HL-60 (cell line): Measurements from ENCODE around the gene AP1S3.

ENCODE experiments used
- DNase-seq, 2 experiments: peaks; one replicate each; pipeline ENCODE4 v3.0.0-alpha.2; 2010 to 2020; ENCODE audit warnings: low read depth in 1 of 2, low spot score in 1 of 2
- H3K27ac ChIP-seq: fragments of 250-450 bp; sonication (Bioruptor Pico); replicated peaks from 2 replicates; pipeline ENCODE4 v1.5.1; 2020; ENCODE audit warnings: mild to moderate bottlenecking, moderate library complexity
- H3K27me3 ChIP-seq: fragments of 250-450 bp; sonication (Bioruptor Pico); 2 replicates; pipeline ENCODE4 v1.5.1; 2021; ENCODE audit warnings: mild to moderate bottlenecking, moderate library complexity; ENCODE audit not compliant: insufficient read depth, poor library complexity, severe bottlenecking
- H3K4me3 ChIP-seq: replicated peaks from 2 replicates; pipeline ENCODE4 v1.5.1; 2011; ENCODE audit warnings: mild to moderate bottlenecking, control low read depth, low read length; ENCODE audit not compliant: insufficient read depth
- GABPA ChIP-seq: IDR thresholded peaks from 2 replicates; pipeline ENCODE4 v1.6.1; 2012; ENCODE audit warnings: low read depth
- POLR2AphosphoS5 ChIP-seq: IDR thresholded peaks from 2 replicates; pipeline ENCODE4 v1.6.1; 2012; ENCODE audit warnings: low read depth
- SPI1 ChIP-seq: IDR thresholded peaks from 2 replicates; pipeline ENCODE4 v1.6.1; 2012; ENCODE audit warnings: low read depth, mild to moderate bottlenecking, borderline replicate concordance
- TF ChIP-seq, protein P1 (sequence below): IDR thresholded peaks from one replicate; pipeline ENCODE4 v1.5.1; 2011; ENCODE audit warnings: low read length, control low read depth, inconsistent platforms; ENCODE audit not compliant: insufficient read depth
- TF ChIP-seq, protein P2 (sequence below): IDR thresholded peaks from 2 replicates; pipeline ENCODE4 v1.6.1; 2012; ENCODE audit warnings: low read depth; ENCODE audit not compliant: insufficient replicate concordance

AP1S3 gene

DNA sequence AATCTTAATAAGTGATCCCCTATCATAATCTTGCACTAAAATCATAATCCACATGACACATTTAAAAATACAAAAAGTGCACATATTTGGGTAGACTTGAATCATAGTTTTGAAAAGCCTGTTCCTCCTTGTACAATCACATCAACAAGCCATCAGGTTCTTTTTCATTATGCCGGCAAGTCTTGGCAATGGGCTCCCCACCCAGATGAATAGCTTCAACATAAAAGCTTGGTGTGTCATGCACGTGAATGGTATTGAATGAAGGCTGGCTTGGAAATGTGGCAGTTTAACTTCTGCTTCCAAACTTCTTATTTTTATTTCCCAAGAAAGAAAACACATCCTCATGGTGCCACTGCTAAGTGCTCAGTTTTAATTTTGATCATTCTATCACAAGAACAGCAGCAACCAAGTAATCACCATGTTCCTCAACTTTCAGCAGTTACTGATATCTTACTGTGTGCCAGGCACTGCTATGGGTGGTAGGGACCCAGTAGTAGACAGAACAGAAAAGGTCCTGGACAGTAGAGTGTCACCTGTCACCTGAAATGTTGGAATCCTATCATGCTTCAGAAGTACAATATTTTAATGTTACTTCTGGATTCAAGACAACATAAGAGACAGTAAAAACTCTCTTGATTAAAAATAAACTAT lies 89.9 kb downstream of the AP1S3 start:
- Histone ChIP-seq H3K27ac (no peak overlapping the region), H3K27me3 (no peaks in the 10 kb centered on the region), H3K4me3 (no peak overlapping the region)
- DNase-seq, result no peak
- TF ChIP-seq, protein P1, sequence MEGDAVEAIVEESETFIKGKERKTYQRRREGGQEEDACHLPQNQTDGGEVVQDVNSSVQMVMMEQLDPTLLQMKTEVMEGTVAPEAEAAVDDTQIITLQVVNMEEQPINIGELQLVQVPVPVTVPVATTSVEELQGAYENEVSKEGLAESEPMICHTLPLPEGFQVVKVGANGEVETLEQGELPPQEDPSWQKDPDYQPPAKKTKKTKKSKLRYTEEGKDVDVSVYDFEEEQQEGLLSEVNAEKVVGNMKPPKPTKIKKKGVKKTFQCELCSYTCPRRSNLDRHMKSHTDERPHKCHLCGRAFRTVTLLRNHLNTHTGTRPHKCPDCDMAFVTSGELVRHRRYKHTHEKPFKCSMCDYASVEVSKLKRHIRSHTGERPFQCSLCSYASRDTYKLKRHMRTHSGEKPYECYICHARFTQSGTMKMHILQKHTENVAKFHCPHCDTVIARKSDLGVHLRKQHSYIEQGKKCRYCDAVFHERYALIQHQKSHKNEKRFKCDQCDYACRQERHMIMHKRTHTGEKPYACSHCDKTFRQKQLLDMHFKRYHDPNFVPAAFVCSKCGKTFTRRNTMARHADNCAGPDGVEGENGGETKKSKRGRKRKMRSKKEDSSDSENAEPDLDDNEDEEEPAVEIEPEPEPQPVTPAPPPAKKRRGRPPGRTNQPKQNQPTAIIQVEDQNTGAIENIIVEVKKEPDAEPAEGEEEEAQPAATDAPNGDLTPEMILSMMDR, result no peak
- TF ChIP-seq GABPA (no peak), SPI1 (no peak), POLR2AphosphoS5 (no peak)
- TF ChIP-seq, protein P2, sequence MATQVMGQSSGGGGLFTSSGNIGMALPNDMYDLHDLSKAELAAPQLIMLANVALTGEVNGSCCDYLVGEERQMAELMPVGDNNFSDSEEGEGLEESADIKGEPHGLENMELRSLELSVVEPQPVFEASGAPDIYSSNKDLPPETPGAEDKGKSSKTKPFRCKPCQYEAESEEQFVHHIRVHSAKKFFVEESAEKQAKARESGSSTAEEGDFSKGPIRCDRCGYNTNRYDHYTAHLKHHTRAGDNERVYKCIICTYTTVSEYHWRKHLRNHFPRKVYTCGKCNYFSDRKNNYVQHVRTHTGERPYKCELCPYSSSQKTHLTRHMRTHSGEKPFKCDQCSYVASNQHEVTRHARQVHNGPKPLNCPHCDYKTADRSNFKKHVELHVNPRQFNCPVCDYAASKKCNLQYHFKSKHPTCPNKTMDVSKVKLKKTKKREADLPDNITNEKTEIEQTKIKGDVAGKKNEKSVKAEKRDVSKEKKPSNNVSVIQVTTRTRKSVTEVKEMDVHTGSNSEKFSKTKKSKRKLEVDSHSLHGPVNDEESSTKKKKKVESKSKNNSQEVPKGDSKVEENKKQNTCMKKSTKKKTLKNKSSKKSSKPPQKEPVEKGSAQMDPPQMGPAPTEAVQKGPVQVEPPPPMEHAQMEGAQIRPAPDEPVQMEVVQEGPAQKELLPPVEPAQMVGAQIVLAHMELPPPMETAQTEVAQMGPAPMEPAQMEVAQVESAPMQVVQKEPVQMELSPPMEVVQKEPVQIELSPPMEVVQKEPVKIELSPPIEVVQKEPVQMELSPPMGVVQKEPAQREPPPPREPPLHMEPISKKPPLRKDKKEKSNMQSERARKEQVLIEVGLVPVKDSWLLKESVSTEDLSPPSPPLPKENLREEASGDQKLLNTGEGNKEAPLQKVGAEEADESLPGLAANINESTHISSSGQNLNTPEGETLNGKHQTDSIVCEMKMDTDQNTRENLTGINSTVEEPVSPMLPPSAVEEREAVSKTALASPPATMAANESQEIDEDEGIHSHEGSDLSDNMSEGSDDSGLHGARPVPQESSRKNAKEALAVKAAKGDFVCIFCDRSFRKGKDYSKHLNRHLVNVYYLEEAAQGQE, result no peak

DNA sequence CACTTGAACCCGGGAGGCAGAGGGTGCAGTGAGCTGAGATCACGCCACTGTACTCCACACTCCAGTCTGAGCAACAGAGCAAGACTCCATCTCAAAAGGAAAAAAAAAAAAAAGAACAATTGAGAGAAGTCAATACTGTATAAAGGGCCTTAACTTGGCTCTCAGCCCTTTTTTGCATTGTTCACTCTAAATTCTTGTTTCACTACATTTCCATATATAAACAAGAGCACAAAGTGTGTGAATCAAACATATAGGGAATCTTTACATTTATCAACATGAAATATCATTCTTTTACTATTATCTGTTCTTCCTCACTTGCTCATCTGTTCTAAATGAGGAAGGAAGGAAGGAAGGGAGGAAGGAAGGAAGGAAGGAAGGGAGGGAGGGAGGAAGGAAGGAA lies 90.8 kb downstream of the AP1S3 start:
- H3K4me3 ChIP-seq, result no peak overlapping the region
- no peak overlapping the region for H3K27ac ChIP-seq
- TF ChIP-seq SPI1, result no peak
- TF ChIP-seq, protein P2, result no peak
- TF ChIP-seq, protein P1, result no peak
- TF ChIP-seq POLR2AphosphoS5, result no peak
- no peak for TF ChIP-seq GABPA
- H3K27me3 ChIP-seq, result no peaks in the 10 kb centered on the region
- DNase-seq, result no peak

DNA sequence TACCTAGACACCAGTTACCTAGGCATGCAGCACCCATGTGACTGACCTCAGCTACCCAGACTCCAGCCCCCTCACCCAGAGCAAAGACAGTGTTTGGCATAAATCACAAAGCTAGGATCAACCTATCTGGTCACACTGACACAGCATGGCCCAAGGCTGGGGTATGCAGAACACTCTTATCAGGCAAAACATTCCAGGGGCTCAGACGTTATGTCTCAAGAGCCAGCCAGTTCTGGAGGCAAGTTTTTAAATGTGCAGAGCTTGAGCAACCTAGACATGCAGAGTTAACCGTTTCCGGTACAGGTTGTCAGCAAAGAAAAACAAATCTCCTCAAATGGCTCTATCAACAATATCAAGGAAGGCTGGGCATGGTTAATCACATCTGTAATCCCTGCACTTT lies 92.8 kb downstream of the AP1S3 start:
- H3K27me3 ChIP-seq, result no peaks in the 10 kb centered on the region
- H3K27ac ChIP-seq, result no peak overlapping the region
- DNase-seq, result no peak
- TF ChIP-seq POLR2AphosphoS5 (no peak), SPI1 (no peak)
- TF ChIP-seq, protein P2, result no peak
- TF ChIP-seq, protein P1, result no peak
- no peak overlapping the region for H3K4me3 ChIP-seq
